ENCODE measurements around the gene NOS1AP.

DNA sequence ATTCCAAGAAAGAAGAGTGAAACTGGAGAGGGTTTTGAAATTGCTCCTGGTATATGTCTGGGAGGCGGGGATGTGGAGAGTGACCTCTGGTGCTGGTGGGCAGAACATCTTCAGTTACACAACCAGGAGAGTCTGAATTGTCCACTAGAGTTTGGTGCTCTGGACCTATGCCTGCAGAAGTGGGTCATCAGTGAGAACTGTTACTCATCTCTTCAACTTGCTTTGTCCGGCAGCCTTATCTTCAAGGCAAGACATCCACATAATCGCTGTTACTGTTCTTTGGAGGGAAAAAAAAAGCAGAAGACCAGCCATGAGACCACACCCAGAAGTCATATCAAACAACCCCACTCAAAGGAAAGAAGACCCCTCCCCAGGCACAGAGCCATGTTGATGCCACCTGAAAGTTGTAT, 327.6 kb downstream of the NOS1AP start:
- TF ChIP-seq, protein P1, sequence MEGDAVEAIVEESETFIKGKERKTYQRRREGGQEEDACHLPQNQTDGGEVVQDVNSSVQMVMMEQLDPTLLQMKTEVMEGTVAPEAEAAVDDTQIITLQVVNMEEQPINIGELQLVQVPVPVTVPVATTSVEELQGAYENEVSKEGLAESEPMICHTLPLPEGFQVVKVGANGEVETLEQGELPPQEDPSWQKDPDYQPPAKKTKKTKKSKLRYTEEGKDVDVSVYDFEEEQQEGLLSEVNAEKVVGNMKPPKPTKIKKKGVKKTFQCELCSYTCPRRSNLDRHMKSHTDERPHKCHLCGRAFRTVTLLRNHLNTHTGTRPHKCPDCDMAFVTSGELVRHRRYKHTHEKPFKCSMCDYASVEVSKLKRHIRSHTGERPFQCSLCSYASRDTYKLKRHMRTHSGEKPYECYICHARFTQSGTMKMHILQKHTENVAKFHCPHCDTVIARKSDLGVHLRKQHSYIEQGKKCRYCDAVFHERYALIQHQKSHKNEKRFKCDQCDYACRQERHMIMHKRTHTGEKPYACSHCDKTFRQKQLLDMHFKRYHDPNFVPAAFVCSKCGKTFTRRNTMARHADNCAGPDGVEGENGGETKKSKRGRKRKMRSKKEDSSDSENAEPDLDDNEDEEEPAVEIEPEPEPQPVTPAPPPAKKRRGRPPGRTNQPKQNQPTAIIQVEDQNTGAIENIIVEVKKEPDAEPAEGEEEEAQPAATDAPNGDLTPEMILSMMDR (IDR thresholded peaks at IDR 0.05): no peak
- TF ChIP-seq POLR2A (IDR thresholded peaks at IDR 0.05): no peak
- TF ChIP-seq POLR2AphosphoS5 (IDR thresholded peaks at IDR 0.05; ENCODE audit: insufficient read depth in 1 of 2, low read depth in 1 of 2): no peak

Measured in vagina (tissue), 2 donors.